ENCODE data around the gene CA5A. TPM values are rescaled to one million over a fixed set of nuclear protein-coding genes. Genes with fewer than 3 reads are reported as not detected.

The CA5A gene
- total and polyA plus RNA-seq, 2 of the 13 experiments (the other 11 are each of a cell fraction or from before 2014, with no cell fraction given), result 66.8 to 106 TPM

DNA sequence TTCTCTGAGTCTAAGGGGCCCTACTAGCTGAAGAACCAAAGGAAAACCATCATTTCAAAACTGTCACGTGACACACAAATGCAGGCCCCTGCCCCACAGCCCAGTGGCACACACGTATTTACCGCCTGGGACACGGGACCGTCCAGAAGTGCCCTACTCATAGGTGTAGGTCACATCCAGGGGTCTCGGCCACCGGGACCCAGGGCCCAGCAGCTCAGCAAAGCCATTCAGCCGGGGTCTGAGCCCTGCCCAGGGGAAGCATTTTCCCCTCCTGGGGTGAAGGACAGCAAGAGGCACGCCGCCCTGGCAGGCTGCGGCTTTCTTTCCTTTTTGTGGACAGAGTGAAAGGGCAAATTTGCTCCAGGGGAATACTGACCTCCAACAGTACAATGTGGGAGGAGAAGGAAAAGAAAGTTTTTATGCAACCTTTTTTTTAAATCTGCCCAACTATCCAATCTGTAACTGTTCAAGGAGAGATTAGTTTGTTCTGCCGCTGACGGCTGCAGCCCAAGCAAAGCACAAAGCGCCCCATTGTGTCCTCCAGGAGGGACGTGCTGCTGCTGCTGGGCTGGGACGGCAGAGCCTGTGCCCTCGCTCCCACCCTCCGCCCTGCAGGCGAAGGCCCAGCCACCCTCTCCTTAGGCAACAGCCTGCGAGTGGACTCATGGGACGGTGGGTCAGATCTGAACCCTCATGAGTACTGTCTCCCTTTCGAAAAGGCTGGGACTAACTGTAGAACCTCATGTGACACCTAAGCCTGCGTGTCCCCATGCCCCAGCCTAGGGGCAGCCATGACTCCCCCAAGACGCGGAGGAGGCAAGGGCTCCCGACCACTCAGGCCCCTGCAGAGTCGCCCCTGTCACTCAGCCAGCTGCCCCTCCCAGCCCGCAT lies 88.3 kb downstream of the CA5A start (continued):
- TF ChIP-seq, protein P1, sequence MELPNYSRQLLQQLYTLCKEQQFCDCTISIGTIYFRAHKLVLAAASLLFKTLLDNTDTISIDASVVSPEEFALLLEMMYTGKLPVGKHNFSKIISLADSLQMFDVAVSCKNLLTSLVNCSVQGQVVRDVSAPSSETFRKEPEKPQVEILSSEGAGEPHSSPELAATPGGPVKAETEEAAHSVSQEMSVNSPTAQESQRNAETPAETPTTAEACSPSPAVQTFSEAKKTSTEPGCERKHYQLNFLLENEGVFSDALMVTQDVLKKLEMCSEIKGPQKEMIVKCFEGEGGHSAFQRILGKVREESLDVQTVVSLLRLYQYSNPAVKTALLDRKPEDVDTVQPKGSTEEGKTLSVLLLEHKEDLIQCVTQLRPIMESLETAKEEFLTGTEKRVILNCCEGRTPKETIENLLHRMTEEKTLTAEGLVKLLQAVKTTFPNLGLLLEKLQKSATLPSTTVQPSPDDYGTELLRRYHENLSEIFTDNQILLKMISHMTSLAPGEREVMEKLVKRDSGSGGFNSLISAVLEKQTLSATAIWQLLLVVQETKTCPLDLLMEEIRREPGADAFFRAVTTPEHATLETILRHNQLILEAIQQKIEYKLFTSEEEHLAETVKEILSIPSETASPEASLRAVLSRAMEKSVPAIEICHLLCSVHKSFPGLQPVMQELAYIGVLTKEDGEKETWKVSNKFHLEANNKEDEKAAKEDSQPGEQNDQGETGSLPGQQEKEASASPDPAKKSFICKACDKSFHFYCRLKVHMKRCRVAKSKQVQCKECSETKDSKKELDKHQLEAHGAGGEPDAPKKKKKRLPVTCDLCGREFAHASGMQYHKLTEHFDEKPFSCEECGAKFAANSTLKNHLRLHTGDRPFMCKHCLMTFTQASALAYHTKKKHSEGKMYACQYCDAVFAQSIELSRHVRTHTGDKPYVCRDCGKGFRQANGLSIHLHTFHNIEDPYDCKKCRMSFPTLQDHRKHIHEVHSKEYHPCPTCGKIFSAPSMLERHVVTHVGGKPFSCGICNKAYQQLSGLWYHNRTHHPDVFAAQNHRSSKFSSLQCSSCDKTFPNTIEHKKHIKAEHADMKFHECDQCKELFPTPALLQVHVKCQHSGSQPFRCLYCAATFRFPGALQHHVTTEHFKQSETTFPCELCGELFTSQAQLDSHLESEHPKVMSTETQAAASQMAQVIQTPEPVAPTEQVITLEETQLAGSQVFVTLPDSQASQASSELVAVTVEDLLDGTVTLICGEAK (IDR thresholded peaks at IDR 0.05), result no peak
- TF ChIP-seq, protein P1 (CRISPR knock-in tag; IDR thresholded peaks at IDR 0.05), result no peak
- TF ChIP-seq NCOA5 (CRISPR knock-in tag; IDR thresholded peaks at IDR 0.05), result no peak
- no peak for TF ChIP-seq ZNF30 (CRISPR knock-in tag; IDR thresholded peaks at IDR 0.05)
- TF ChIP-seq, protein P2, sequence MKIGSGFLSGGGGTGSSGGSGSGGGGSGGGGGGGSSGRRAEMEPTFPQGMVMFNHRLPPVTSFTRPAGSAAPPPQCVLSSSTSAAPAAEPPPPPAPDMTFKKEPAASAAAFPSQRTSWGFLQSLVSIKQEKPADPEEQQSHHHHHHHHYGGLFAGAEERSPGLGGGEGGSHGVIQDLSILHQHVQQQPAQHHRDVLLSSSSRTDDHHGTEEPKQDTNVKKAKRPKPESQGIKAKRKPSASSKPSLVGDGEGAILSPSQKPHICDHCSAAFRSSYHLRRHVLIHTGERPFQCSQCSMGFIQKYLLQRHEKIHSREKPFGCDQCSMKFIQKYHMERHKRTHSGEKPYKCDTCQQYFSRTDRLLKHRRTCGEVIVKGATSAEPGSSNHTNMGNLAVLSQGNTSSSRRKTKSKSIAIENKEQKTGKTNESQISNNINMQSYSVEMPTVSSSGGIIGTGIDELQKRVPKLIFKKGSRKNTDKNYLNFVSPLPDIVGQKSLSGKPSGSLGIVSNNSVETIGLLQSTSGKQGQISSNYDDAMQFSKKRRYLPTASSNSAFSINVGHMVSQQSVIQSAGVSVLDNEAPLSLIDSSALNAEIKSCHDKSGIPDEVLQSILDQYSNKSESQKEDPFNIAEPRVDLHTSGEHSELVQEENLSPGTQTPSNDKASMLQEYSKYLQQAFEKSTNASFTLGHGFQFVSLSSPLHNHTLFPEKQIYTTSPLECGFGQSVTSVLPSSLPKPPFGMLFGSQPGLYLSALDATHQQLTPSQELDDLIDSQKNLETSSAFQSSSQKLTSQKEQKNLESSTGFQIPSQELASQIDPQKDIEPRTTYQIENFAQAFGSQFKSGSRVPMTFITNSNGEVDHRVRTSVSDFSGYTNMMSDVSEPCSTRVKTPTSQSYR (CRISPR knock-in tag; IDR thresholded peaks at IDR 0.05; ENCODE audit: borderline replicate concordance), result peak; percentile 65; the same call in 1 of the 2 replicates
- TF ChIP-seq MAFF (IDR thresholded peaks at IDR 0.05; ENCODE audit: low read depth, low read length), result no peak
- TF ChIP-seq PPARG (CRISPR knock-in tag; conservative IDR thresholded peaks at IDR 0.05), result peak; percentile 87
